AG09319 (cell line): ENCODE data around the gene C19orf73.

ENCODE experiments used
- DNase-seq: peaks from one replicate; pipeline ENCODE4 v3.0.0-alpha.2; 2010; ENCODE audit warnings: low read depth; ENCODE audit errors: extremely low read depth
- TF ChIP-seq, protein P1 (sequence below): IDR thresholded peaks from 2 replicates; pipeline ENCODE4 v1.5.1; 2011; ENCODE audit warnings: low read depth, mild to moderate bottlenecking, inconsistent platforms, low read length, moderate library complexity

Gene C19orf73

DNA sequence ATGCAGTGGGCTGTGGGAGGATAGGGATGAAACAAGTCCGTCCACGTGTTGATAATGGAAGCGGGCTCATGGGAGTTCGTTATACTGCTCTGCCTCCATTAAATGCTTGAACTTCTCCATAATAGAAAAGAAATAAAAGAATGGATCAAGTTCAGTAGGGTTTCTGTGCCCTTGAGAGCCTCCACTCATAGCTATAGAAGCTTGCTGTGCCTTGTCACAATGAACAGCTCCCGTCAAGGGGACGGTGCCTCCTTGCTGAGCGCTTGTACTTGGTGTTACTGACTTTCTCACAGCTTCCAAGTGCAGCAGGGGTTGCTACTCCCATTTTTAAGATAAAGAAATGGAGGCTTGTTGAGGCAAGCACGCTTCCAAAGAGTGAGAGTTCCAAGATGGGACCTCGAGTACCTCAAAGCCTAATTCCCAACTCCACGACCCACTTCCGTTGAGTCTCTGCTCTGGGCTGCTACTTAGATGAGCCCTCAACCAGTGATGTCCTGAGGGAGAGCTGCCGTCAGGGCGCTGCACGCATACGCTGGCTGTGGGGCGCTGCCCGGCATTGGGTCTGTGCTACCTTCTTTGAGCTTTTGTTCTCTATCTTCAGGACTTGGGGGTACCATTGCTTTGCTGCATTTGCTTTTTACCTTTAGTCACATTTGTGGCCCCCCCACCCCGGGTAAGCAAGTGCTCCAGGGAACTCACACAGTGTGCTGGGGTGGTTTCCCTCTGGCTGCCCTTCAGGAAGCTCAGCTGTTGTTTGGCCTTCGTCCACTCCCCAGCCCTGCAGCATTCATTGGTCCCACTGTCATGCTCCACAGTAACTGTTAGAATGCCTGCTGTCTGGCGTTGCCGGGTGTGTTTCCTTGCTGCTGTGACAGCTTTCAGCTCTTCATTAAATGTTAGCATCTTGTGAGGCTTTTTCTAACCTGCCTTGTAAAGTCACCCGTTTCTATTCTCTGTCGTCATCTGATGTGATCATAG, 24.1 kb downstream of the C19orf73 start:
- DNase-seq = no peak
- TF ChIP-seq, protein P1, sequence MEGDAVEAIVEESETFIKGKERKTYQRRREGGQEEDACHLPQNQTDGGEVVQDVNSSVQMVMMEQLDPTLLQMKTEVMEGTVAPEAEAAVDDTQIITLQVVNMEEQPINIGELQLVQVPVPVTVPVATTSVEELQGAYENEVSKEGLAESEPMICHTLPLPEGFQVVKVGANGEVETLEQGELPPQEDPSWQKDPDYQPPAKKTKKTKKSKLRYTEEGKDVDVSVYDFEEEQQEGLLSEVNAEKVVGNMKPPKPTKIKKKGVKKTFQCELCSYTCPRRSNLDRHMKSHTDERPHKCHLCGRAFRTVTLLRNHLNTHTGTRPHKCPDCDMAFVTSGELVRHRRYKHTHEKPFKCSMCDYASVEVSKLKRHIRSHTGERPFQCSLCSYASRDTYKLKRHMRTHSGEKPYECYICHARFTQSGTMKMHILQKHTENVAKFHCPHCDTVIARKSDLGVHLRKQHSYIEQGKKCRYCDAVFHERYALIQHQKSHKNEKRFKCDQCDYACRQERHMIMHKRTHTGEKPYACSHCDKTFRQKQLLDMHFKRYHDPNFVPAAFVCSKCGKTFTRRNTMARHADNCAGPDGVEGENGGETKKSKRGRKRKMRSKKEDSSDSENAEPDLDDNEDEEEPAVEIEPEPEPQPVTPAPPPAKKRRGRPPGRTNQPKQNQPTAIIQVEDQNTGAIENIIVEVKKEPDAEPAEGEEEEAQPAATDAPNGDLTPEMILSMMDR = no peak

GRCh38 chr19:49092686-49093085, 26.3 kb downstream of the C19orf73 start:
- no peak for DNase-seq
- TF ChIP-seq, protein P1 = no peak

DNA sequence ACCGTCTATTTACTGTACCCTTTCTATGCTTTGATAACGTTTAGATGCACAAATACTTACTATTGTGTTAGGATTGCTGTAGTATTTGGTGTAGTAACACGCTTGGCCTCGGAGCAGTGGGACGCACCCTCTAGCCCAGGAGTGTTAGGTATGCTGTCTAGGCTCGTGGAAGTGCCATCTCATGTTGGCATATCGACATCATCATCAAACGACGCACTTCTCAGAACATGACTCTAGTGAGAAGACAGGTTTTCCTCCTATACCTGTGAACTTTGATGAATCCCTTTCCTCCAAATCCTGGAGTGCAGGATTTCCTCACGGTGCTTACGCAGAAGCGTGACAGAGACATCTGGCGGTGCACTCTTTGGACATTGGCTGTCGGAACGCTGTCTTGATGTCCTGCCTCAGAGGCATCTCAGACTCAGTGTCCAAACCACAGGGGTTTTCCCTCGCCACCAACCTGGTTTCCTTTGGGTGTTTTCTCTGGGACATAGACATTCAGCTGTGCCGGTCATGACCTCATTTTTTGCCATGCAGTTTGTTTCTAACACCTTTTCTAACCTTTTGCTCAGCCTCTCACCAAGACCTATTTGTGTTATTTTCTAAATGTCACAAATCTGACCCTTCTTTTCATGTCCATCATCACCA, 27.4 kb downstream of the C19orf73 start:
- DNase-seq = no peak

DNA sequence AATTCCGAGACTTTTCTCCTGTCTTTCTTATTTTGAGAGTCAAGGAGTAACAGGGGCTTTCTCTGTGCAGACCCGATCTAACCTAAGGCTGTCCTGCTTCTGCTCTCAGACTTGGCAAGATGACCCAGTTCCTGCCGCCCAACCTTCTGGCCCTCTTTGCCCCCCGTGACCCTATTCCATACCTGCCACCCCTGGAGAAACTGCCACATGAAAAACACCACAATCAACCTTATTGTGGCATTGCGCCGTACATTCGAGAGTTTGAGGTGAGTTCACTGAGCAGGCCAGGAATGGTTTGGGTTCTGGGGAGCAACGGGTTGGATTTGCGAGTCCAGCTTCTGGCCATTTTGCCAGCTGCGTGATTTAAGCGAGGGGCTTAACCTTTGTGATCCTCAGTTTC, 32.6 kb downstream of the C19orf73 start:
- TF ChIP-seq, protein P1 = no peak
- DNase-seq = no peak

More for the DNA sequence above, 27.4 kb downstream of the C19orf73 start:
- TF ChIP-seq, protein P1 = no peak

- DNase-seq = no peak
- TF ChIP-seq, protein P1 = no peak
These were observed 33.1 kb downstream of the C19orf73 start for GRCh38 chr19:49085868-49086232.

- TF ChIP-seq, protein P1 = no peak
- DNase-seq = peak; percentile 100
These were observed 33.7 kb downstream of the C19orf73 start, which contains the start of gene SNRNP70 for GRCh38 chr19:49085020-49085867. Gene SNRNP70, plus strand, starts transcription at chr19:49085451. Its CDS starts 964 bp downstream, at chr19:49086415.
